Measurements from ENCODE around the gene CBFA2T3. TPM values are rescaled to one million over a fixed set of nuclear protein-coding genes. Genes with fewer than 3 reads are reported as not detected.

Gene CBFA2T3
- total RNA-seq, 4 donors from 2014 or later, result 3.5 to 35.5 (median 6.8) TPM

DNA sequence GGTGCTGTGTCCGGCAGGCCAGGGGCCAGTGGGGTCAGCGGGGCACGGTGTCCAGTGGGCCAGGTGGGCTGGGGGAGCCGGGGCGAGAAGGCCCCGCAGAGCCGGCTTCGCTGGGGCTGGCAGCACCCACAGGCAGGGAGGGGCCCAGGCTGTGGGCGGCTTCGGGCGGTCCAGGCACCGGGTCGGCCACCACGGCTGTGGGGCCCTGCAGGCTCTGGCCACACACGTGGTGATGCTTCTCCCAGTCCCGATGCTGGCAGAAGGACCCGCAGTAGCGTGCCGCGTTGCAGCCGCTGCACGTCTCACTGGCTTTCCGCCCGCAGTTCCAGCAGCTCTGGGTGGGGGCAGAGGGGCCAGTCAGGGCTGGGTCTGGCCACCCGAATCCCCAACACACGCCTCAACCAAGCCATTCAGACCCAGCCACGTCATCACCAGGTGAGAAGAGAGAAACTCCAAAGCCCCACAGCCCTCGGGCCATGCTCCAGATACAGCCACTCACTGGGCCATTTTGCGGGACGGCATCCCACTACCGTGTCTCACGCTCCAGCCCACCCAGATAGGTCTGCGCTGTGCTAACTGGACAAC, 100.0 kb downstream of the CBFA2T3 start:
- H3K36me3 ChIP-seq, result peaks cover 0 to 4% (median 0%) of the 10 kb centered on the region in 3 donors
- no peak overlapping the region for H3K4me3 ChIP-seq
- H3K4me1 ChIP-seq, result peaks cover 0 to 16% (median 2%) of the 10 kb centered on the region in 4 donors
- TF ChIP-seq POLR2A (IDR thresholded peaks at IDR 0.05), result no peak
- TF ChIP-seq, protein P1, sequence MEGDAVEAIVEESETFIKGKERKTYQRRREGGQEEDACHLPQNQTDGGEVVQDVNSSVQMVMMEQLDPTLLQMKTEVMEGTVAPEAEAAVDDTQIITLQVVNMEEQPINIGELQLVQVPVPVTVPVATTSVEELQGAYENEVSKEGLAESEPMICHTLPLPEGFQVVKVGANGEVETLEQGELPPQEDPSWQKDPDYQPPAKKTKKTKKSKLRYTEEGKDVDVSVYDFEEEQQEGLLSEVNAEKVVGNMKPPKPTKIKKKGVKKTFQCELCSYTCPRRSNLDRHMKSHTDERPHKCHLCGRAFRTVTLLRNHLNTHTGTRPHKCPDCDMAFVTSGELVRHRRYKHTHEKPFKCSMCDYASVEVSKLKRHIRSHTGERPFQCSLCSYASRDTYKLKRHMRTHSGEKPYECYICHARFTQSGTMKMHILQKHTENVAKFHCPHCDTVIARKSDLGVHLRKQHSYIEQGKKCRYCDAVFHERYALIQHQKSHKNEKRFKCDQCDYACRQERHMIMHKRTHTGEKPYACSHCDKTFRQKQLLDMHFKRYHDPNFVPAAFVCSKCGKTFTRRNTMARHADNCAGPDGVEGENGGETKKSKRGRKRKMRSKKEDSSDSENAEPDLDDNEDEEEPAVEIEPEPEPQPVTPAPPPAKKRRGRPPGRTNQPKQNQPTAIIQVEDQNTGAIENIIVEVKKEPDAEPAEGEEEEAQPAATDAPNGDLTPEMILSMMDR (IDR thresholded peaks at IDR 0.05), result no peak
- no peaks in the 10 kb centered on the region for H3K9me3 ChIP-seq
- no peaks in the 10 kb centered on the region for H3K27me3 ChIP-seq
- no peak for DNase-seq
- no peak overlapping the region for H3K27ac ChIP-seq

DNA sequence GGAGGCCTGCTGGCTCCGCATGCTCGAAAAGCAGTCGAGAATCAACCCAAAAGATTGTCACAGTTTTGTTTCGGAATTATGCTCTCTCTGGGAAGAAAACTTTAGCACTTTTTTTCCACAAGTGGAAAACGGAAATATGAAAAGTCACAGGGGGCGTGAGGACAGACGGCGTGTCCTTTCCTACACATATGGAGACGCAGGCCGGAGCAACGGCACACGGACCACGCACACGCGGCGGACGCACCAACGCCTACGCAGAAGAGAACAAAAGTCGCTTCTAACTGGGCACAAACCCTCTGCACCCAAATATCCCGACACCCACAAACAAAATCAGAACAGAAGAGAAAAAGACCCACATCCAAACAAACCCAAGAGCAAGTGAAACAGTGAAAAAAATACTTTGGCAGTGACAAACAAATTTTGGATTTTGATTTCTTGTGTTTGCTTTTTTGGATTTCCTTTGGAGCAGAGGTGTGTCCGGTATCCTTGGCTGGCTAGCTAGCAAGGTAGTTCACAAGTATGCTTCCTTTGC, 101.2 kb downstream of the CBFA2T3 start:
- no peak for TF ChIP-seq POLR2A (IDR thresholded peaks at IDR 0.05)
- TF ChIP-seq, protein P1 (IDR thresholded peaks at IDR 0.05), result no peak
- Histone ChIP-seq H3K9me3 (no peaks in the 10 kb centered on the region), H3K4me3 (no peak overlapping the region), H3K27me3 (no peaks in the 10 kb centered on the region), H3K36me3 (peaks cover 0 to 2% (median 0%) of the 10 kb centered on the region in 3 donors), H3K27ac (no peak overlapping the region), H3K4me1 (peaks cover 2 to 3% (median 3%) of the 10 kb centered on the region in 4 donors)
- no peak for DNase-seq

DNA sequence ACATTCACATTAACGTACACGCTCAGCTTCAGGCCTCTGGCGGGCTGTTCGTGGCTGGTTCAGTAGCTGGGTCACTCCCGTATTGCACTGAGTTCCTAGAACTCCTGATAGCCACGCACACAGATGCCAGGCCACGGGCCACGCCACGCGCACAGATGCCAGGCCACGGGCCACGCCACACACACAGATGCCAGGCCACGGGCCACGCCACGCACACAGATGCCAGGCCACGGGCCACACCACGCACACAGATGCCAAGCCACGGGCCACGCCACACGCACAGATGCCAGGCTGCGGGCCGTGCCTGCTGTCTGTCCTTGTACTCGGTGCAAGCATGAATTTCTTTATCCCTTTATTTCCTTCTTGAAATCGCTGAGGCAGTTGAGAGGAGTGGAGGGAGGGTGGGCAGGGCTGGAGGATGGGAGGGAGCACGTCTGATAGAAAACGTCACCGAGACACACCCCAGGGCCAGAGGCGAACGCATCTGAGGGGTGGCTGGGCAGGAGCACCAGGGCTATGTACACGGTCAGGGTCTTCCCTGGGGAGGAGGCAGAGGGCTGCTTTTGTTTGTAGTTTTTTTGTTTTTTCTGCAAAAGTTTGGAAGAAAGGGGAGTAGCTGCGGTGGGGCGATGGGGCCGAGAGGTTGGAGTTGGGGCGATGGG, 101.9 kb downstream of the CBFA2T3 start:
- TF ChIP-seq, protein P1 (IDR thresholded peaks at IDR 0.05), result no peak
- no peak for TF ChIP-seq POLR2A (IDR thresholded peaks at IDR 0.05)
- peaks cover 0 to 5% (median 2%) of the 10 kb centered on the region in 4 donors for H3K4me1 ChIP-seq
- DNase-seq, result no peak
- no peak overlapping the region for H3K27ac ChIP-seq
- no peaks in the 10 kb centered on the region for H3K36me3 ChIP-seq
- no peaks in the 10 kb centered on the region for H3K27me3 ChIP-seq
- no peaks in the 10 kb centered on the region for H3K9me3 ChIP-seq
- H3K4me3 ChIP-seq, result no peak overlapping the region

DNA sequence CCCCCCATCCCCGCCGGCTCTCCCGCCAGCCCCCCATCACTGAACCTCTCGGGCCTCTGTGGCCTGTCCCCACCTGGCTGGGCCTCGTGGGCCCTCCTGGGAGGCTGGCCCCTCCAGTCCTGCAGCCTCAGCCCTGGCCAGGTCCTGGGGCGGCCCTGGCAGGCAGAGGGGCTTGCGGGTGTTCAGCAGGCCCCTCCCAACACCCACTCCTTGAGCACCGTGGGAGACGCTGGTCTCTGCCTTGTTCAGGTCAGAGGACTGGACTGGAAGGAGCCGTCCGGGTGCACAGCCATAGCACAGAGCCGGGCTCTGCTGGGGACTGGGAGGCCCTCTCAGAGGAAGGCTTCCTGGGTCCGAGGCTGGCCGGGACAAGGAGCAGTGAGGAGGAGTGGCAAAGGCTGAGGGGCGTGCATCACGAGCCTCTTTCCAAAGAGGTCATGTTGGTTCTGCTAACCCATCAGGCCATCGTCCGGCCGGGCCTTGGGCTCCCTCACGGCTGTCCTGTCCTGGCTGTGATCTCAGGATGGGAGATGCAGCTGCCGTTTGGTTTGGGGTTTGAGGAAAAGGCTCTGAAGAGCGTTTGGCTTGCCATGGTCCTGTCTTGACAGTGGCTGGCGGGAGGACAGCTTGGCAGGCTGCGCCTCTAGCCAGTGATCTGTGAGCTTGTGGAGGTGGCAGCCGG, 104.2 kb downstream of the CBFA2T3 start:
- TF ChIP-seq, protein P1 (IDR thresholded peaks at IDR 0.05), result no peak
- no peak for TF ChIP-seq POLR2A (IDR thresholded peaks at IDR 0.05)
- H3K27ac ChIP-seq, result no peak overlapping the region
- H3K4me1 ChIP-seq, result peaks cover 0 to 5% (median 2%) of the 10 kb centered on the region in 4 donors
- no peak overlapping the region for H3K4me3 ChIP-seq
- H3K27me3 ChIP-seq, result no peaks in the 10 kb centered on the region
- no peaks in the 10 kb centered on the region for H3K36me3 ChIP-seq
- H3K9me3 ChIP-seq, result no peaks in the 10 kb centered on the region
- no peak for DNase-seq

DNA sequence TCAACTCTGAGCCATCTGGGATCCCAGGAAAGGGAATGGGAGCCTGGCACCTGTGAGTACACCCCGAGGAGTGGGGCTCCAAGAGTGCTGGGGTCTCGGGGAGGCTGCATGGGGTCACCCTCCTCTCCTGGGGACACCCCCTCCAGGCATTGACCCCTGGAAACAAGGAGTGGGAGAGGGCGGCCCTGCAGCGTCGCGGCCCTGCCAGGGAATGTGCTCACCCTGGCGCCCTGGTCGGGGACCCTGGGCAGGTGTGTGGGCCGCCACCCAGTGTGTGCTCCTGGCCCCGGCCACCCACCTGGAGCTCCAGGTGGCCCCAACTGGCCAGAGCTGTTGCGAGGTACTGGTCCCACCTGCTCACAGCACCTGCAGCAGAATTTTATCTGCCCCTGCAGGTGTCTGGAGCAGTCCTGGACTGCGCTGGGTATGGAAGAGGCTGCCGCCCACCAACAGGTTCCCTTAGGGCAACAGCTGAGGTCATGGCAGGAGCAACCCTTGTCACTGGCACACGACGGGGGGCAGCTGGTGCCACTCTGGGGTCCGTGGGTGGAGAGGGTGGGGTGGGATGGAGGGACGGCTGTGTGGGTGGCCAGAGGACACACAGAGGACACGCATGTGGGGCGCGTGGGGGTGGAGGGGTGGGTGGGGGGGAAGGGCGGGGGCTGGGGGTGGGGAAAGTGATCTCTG, 105.1 kb downstream of the CBFA2T3 start:
- Histone ChIP-seq H3K4me3 (no peak overlapping the region), H3K36me3 (no peaks in the 10 kb centered on the region), H3K4me1 (peaks cover 0 to 5% (median 2%) of the 10 kb centered on the region in 4 donors), H3K9me3 (no peaks in the 10 kb centered on the region), H3K27me3 (no peaks in the 10 kb centered on the region), H3K27ac (no peak overlapping the region)
- TF ChIP-seq POLR2A (IDR thresholded peaks at IDR 0.05), result no peak
- TF ChIP-seq, protein P1 (IDR thresholded peaks at IDR 0.05), result no peak
- no peak for DNase-seq
